DOHH2 (cell line): ENCODE results near the gene LRRC25.

Source experiments
- CTCF ChIP-seq: fragments of 200-600 bp; sonication (generic); IDR thresholded peaks from one replicate; pipeline ENCODE4 v1.5.1; 2014; ENCODE audit warnings: antibody characterized with exemption, mild to moderate bottlenecking, low read depth, low read length; ENCODE audit not compliant: poor library complexity, severe bottlenecking
- EZH2phosphoT487 ChIP-seq: fragments of 200-600 bp; sonication (generic); IDR thresholded peaks from 2 replicates; pipeline ENCODE4 v1.6.1; 2017; ENCODE audit warnings: borderline replicate concordance, mild to moderate bottlenecking, antibody characterized with exemption, low read length, moderate library complexity, mixed read lengths

- TF ChIP-seq CTCF (no peak), EZH2phosphoT487 (no peak)
Observed at GRCh38 chr19:18350490-18350889, 46.9 kb downstream of the LRRC25 start.
